Measurements from ENCODE around the gene GUCY1A1.

Gene GUCY1A1

GRCh38 chr4:155722336-155722735 lies 55.7 kb downstream of the GUCY1A1 start:
- Histone ChIP-seq H3K27ac (no peak overlapping the region), H3K4me3 (no peak overlapping the region), H4K20me1 (no peaks in the 10 kb centered on the region), H3K4me2 (no peak overlapping the region), H3K9ac (no peak overlapping the region), H3K27me3 (peaks cover 3% of the 10 kb centered on the region; the same call in 1 of the 2 replicates), H3K9me3 (no peaks in the 10 kb centered on the region), H3K4me1 (no peaks in the 10 kb centered on the region), H3K36me3 (no peaks in the 10 kb centered on the region)
- TF ChIP-seq Cebpa-rat (IDR thresholded peaks at IDR 0.05) = no peak

GRCh38 chr4:155722816-155723499 lies 56.3 kb downstream of the GUCY1A1 start:
- Histone ChIP-seq H3K27ac (no peak overlapping the region), H3K36me3 (no peaks in the 10 kb centered on the region), H3K4me3 (no peak overlapping the region), H3K4me1 (no peaks in the 10 kb centered on the region), H3K9ac (no peak overlapping the region), H3K9me3 (no peaks in the 10 kb centered on the region), H3K27me3 (peaks cover 3% of the 10 kb centered on the region; the same call in 1 of the 2 replicates), H3K4me2 (no peak overlapping the region), H4K20me1 (no peaks in the 10 kb centered on the region)
- TF ChIP-seq Cebpa-rat (IDR thresholded peaks at IDR 0.05) = no peak

- H3K36me3 ChIP-seq = no peaks in the 10 kb centered on the region
- no peaks in the 10 kb centered on the region for H3K4me1 ChIP-seq
- H3K9ac ChIP-seq = no peak overlapping the region
- no peaks in the 10 kb centered on the region for H4K20me1 ChIP-seq
- H3K27ac ChIP-seq = no peak overlapping the region
- no peaks in the 10 kb centered on the region for H3K9me3 ChIP-seq
- no peak overlapping the region for H3K4me3 ChIP-seq
- no peak for TF ChIP-seq Cebpa-rat (IDR thresholded peaks at IDR 0.05)
- H3K4me2 ChIP-seq = no peak overlapping the region
- no peaks in the 10 kb centered on the region for H3K27me3 ChIP-seq
Observed at GRCh38 chr4:155724731-155725130, 58.1 kb downstream of the GUCY1A1 start.

GRCh38 chr4:155734065-155734464 lies 67.4 kb downstream of the GUCY1A1 start:
- Histone ChIP-seq H4K20me1 (no peaks in the 10 kb centered on the region), H3K27me3 (no peaks in the 10 kb centered on the region), H3K9me3 (no peaks in the 10 kb centered on the region), H3K9ac (no peak overlapping the region), H3K4me3 (no peak overlapping the region), H3K36me3 (no peaks in the 10 kb centered on the region), H3K4me1 (no peaks in the 10 kb centered on the region), H3K4me2 (no peak overlapping the region), H3K27ac (no peak overlapping the region)
- no peak for TF ChIP-seq Cebpa-rat (IDR thresholded peaks at IDR 0.05)

- no peak for TF ChIP-seq Cebpa-rat (IDR thresholded peaks at IDR 0.05)
- no peaks in the 10 kb centered on the region for H4K20me1 ChIP-seq
- no peak overlapping the region for H3K27ac ChIP-seq
- no peaks in the 10 kb centered on the region for H3K4me1 ChIP-seq
- no peak overlapping the region for H3K4me3 ChIP-seq
- H3K9me3 ChIP-seq = no peaks in the 10 kb centered on the region
- H3K27me3 ChIP-seq = no peaks in the 10 kb centered on the region
- no peaks in the 10 kb centered on the region for H3K36me3 ChIP-seq
- no peak overlapping the region for H3K9ac ChIP-seq
- H3K4me2 ChIP-seq = no peak overlapping the region
Observed at GRCh38 chr4:155734951-155735350, 68.3 kb downstream of the GUCY1A1 start.

GRCh38 chr4:155735496-155735895 lies 68.8 kb downstream of the GUCY1A1 start:
- no peaks in the 10 kb centered on the region for H3K36me3 ChIP-seq
- H3K9me3 ChIP-seq = no peaks in the 10 kb centered on the region
- H3K4me1 ChIP-seq = no peaks in the 10 kb centered on the region
- H3K27me3 ChIP-seq = no peaks in the 10 kb centered on the region
- H3K27ac ChIP-seq = no peak overlapping the region
- H4K20me1 ChIP-seq = no peaks in the 10 kb centered on the region
- H3K4me3 ChIP-seq = no peak overlapping the region
- H3K9ac ChIP-seq = no peak overlapping the region
- no peak for TF ChIP-seq Cebpa-rat (IDR thresholded peaks at IDR 0.05)
- H3K4me2 ChIP-seq = no peak overlapping the region

GRCh38 chr4:155738548-155738947 lies 71.9 kb downstream of the GUCY1A1 start:
- Histone ChIP-seq H3K27ac (no peak overlapping the region), H3K4me1 (no peaks in the 10 kb centered on the region), H4K20me1 (no peaks in the 10 kb centered on the region), H3K9me3 (no peaks in the 10 kb centered on the region), H3K4me2 (no peak overlapping the region), H3K9ac (no peak overlapping the region), H3K36me3 (no peaks in the 10 kb centered on the region), H3K27me3 (no peaks in the 10 kb centered on the region), H3K4me3 (no peak overlapping the region)
- no peak; the same call in 1 of the 2 replicates for TF ChIP-seq Cebpa-rat (IDR thresholded peaks at IDR 0.05)

GRCh38 chr4:155741546-155741945 lies 74.9 kb downstream of the GUCY1A1 start:
- no peak overlapping the region for H3K9ac ChIP-seq
- no peaks in the 10 kb centered on the region for H3K36me3 ChIP-seq
- H3K4me2 ChIP-seq = no peak overlapping the region
- no peaks in the 10 kb centered on the region for H3K9me3 ChIP-seq
- no peaks in the 10 kb centered on the region for H3K4me1 ChIP-seq
- no peak overlapping the region for H3K27ac ChIP-seq
- no peak overlapping the region for H3K4me3 ChIP-seq
- no peaks in the 10 kb centered on the region for H3K27me3 ChIP-seq
- no peak for TF ChIP-seq Cebpa-rat (IDR thresholded peaks at IDR 0.05)
- H4K20me1 ChIP-seq = no peaks in the 10 kb centered on the region

- H3K9me3 ChIP-seq = no peaks in the 10 kb centered on the region
- no peak for TF ChIP-seq Cebpa-rat (IDR thresholded peaks at IDR 0.05)
- no peaks in the 10 kb centered on the region for H3K27me3 ChIP-seq
- H3K4me2 ChIP-seq = no peak overlapping the region
- no peaks in the 10 kb centered on the region for H4K20me1 ChIP-seq
- H3K4me1 ChIP-seq = no peaks in the 10 kb centered on the region
- no peaks in the 10 kb centered on the region for H3K36me3 ChIP-seq
- no peak overlapping the region for H3K4me3 ChIP-seq
- no peak overlapping the region for H3K9ac ChIP-seq
- no peak overlapping the region for H3K27ac ChIP-seq
Observed at GRCh38 chr4:155742310-155743015, 75.8 kb downstream of the GUCY1A1 start.

- Histone ChIP-seq H3K4me2 (no peak overlapping the region), H3K9ac (no peak overlapping the region), H3K9me3 (no peaks in the 10 kb centered on the region), H3K4me3 (no peak overlapping the region), H3K4me1 (no peaks in the 10 kb centered on the region), H3K27me3 (no peaks in the 10 kb centered on the region), H3K27ac (no peak overlapping the region), H3K36me3 (no peaks in the 10 kb centered on the region), H4K20me1 (no peaks in the 10 kb centered on the region)
- TF ChIP-seq Cebpa-rat (IDR thresholded peaks at IDR 0.05) = no peak
Observed at GRCh38 chr4:155745984-155746383, 79.3 kb downstream of the GUCY1A1 start.

Measured in BLaER1 (cell line).